ENCODE measurements around the gene FCHSD2.

DNA sequence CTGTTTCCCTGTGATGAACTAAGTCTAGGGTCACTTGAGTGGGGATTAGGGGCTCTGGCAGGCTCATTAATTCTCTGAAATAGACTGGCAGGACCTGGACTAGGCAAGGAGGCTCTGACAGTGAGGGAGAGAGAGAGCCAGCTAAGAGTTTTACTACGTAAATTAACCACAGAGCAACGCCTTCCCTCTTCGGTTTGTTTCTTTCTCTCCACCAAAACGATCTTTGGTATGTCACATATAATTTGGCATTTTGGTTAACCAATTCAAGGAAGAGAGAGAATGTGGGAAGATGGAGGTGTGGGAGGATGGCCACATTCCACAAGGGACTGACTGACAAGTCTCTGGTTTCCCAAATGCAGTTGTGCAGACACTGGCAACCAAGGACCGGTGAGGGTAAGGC is 300.0 kb downstream of the FCHSD2 start:
- TF ChIP-seq, protein P1, sequence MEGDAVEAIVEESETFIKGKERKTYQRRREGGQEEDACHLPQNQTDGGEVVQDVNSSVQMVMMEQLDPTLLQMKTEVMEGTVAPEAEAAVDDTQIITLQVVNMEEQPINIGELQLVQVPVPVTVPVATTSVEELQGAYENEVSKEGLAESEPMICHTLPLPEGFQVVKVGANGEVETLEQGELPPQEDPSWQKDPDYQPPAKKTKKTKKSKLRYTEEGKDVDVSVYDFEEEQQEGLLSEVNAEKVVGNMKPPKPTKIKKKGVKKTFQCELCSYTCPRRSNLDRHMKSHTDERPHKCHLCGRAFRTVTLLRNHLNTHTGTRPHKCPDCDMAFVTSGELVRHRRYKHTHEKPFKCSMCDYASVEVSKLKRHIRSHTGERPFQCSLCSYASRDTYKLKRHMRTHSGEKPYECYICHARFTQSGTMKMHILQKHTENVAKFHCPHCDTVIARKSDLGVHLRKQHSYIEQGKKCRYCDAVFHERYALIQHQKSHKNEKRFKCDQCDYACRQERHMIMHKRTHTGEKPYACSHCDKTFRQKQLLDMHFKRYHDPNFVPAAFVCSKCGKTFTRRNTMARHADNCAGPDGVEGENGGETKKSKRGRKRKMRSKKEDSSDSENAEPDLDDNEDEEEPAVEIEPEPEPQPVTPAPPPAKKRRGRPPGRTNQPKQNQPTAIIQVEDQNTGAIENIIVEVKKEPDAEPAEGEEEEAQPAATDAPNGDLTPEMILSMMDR (IDR thresholded peaks at IDR 0.05; ENCODE audit: insufficient read depth, low read depth, low read length): no peak
- TF ChIP-seq EZH2 (IDR thresholded peaks at IDR 0.05; ENCODE audit: insufficient read depth, low read length): no peak

All from astrocyte (in vitro differentiated cells and primary cell).